Ishikawa (cell line): ENCODE results near the gene RBPJ.

Experiments used
- CEBPB ChIP-seq: IDR thresholded peaks from 2 replicates; pipeline ENCODE4 v1.6.1; 2012
- CREB1 ChIP-seq: IDR thresholded peaks from 2 replicates; pipeline ENCODE4 v1.6.1; 2012; ENCODE audit warnings: low read depth
- EGR1 ChIP-seq: IDR thresholded peaks from 2 replicates; pipeline ENCODE4 v1.6.1; 2012
- EP300 ChIP-seq: IDR thresholded peaks from 2 replicates; pipeline ENCODE4 v1.6.1; 2012; ENCODE audit warnings: borderline replicate concordance
- FOXM1 ChIP-seq: IDR thresholded peaks from 2 replicates; pipeline ENCODE4 v1.6.1; 2012; ENCODE audit warnings: low read depth, borderline replicate concordance
- NFIC ChIP-seq: IDR thresholded peaks from 2 replicates; pipeline ENCODE4 v1.6.1; 2012
- RAD21 ChIP-seq: IDR thresholded peaks from 2 replicates; pipeline ENCODE4 v1.6.1; 2012; ENCODE audit warnings: low read depth
- TAF1 ChIP-seq: IDR thresholded peaks from 2 replicates; pipeline ENCODE4 v1.6.1; 2012; ENCODE audit warnings: low read depth, mild to moderate bottlenecking
- TCF12 ChIP-seq: IDR thresholded peaks from 2 replicates; pipeline ENCODE4 v1.6.1; 2012; ENCODE audit warnings: low read depth
- YY1 ChIP-seq: IDR thresholded peaks from 2 replicates; pipeline ENCODE4 v1.6.1; 2012; ENCODE audit warnings: low read depth
- ZBTB7A ChIP-seq: IDR thresholded peaks from 2 replicates; pipeline ENCODE4 v1.6.1; 2012; ENCODE audit warnings: low read depth
- TF ChIP-seq, protein P1 (sequence below): IDR thresholded peaks from 2 replicates; pipeline ENCODE4 v1.6.1; 2012
- TF ChIP-seq, protein P2 (sequence below): IDR thresholded peaks from 2 replicates; pipeline ENCODE4 v1.6.1; 2012
- TF ChIP-seq, protein P3 (sequence below): IDR thresholded peaks from 2 replicates; pipeline ENCODE4 v1.6.1; 2012; ENCODE audit warnings: low read depth, mild to moderate bottlenecking

DNA sequence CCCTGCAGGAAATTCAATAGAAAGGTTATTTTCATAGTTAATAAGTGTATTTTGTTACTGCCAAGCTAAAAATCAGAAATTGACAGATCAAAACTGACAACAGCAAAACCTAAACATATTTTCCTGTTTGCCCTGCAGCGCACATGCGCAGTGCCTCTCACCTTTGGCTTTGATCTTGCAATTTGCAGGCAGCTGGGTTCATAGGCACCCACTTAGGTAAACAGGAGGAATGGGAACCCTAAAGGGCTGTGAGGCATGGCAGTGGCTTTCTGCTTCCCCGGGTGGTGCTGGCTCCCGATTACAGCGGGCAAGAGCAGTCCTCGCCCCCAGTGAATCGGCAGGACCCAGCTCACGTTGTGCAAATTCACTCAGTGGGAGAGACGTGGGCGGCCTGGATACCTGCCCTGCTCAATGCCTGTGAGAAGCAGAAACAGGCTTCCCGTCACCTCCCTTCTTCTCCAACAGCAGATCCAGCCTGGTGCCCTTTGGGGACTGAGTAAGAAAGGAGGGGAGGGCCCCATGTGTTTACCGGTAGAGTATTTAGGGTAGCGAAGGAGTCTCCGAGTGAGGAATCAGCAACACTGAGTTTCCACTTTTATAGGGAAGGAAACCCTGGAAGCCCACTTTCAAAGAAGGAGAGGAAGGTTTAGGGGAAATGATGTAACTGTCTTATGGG is 143.7 kb downstream of the RBPJ start:
- TF ChIP-seq TAF1 (no peak), CREB1 (no peak), FOXM1 (no peak), CEBPB (no peak), EP300 (no peak), RAD21 (no peak), NFIC (no peak), ZBTB7A (no peak), YY1 (no peak), EGR1 (no peak), TCF12 (no peak)
- TF ChIP-seq, protein P1, sequence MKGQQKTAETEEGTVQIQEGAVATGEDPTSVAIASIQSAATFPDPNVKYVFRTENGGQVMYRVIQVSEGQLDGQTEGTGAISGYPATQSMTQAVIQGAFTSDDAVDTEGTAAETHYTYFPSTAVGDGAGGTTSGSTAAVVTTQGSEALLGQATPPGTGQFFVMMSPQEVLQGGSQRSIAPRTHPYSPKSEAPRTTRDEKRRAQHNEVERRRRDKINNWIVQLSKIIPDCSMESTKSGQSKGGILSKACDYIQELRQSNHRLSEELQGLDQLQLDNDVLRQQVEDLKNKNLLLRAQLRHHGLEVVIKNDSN = no peak
- TF ChIP-seq, protein P2, sequence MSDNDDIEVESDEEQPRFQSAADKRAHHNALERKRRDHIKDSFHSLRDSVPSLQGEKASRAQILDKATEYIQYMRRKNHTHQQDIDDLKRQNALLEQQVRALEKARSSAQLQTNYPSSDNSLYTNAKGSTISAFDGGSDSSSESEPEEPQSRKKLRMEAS = no peak
- TF ChIP-seq, protein P3, sequence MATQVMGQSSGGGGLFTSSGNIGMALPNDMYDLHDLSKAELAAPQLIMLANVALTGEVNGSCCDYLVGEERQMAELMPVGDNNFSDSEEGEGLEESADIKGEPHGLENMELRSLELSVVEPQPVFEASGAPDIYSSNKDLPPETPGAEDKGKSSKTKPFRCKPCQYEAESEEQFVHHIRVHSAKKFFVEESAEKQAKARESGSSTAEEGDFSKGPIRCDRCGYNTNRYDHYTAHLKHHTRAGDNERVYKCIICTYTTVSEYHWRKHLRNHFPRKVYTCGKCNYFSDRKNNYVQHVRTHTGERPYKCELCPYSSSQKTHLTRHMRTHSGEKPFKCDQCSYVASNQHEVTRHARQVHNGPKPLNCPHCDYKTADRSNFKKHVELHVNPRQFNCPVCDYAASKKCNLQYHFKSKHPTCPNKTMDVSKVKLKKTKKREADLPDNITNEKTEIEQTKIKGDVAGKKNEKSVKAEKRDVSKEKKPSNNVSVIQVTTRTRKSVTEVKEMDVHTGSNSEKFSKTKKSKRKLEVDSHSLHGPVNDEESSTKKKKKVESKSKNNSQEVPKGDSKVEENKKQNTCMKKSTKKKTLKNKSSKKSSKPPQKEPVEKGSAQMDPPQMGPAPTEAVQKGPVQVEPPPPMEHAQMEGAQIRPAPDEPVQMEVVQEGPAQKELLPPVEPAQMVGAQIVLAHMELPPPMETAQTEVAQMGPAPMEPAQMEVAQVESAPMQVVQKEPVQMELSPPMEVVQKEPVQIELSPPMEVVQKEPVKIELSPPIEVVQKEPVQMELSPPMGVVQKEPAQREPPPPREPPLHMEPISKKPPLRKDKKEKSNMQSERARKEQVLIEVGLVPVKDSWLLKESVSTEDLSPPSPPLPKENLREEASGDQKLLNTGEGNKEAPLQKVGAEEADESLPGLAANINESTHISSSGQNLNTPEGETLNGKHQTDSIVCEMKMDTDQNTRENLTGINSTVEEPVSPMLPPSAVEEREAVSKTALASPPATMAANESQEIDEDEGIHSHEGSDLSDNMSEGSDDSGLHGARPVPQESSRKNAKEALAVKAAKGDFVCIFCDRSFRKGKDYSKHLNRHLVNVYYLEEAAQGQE = no peak
